Activated T-cell treated with anti-CD3 and anti-CD28 coated beads for 48 hours (primary cell): Measurements from ENCODE around the gene SLC8A2.

Experiments used
- DNase-seq: peaks from one replicate; pipeline ENCODE4 v3.0.0-alpha.2; 2020; ENCODE audit warnings: low read depth

SLC8A2 gene

DNA sequence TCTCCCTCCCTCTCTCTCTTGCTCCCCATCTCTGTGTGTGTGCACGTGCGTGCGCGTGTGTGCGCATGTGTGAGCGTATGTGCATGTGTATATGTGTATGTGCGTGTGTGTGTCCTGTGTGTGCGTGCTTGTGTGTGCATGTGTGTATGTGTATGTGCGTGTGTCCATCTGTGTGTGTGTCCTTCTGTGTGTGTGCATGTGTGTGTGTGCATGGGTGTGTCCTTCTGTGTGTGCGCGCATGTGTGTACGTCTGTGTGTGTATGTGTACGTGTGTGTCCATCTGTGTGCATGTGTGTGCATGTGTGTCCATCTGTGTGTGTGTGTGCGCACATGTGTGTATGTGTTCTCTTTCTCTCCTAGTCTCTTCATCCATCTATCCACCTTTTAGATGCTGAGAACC, 12.2 kb downstream of the SLC8A2 start:
- no peak for DNase-seq

DNA sequence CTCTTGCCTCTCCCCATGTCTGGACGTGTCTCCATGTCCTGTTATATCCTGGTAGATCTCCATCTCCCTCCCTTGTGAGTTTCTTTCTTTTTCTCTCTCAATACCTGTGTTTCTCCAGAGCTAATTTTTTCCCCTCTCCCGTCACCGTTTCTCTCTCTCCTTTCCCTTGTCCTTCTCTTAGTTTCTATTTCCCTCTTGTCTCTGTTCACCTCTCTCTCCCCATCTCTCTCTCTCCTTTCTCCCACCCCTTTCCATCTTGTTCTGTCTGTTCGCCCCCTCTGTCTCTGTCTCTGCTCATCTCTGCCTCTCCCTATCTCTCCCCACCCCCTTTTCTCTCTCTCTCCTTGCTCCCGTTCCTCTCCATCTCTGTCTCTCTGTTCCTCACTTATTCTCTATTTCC, 13.0 kb downstream of the SLC8A2 start:
- no peak for DNase-seq

DNA sequence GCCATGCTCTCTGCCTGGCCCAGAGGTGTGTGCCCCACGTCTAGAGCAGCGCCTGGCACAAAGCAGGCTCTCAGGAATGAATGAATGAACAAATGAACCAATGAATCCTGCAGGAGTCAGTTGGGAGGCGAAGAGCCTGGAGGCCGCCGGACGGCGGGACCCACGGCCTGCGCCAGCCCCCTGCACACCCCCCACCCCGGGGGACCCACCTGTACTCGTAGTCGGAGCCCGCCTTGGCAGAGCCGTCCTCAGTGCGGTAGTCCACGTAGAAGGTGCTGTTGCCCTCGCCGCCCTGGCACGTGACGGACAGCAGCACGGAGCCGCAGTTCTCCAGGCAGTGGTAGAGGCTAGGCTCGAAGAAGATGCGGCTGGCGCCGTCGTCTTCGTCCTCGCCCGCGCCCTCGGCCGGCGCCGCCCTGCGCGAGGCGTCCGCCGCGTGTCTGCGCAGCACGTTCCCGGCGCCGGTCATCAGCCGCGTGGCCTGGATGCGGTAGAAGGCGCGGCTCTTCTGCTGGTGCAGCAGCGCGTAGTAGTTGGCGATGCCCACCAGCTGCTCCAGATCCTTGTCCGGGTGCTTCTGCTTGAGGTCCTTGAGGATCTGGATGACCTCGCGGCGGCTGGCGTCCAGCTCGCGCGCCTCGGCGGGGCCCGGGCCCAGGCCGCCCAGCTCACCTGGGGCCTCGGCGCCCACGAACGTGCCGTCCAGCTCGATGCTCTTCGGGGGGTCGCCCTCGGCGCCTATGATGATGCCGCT, 14.8 kb downstream of the SLC8A2 start:
- DNase-seq = no peak

DNA sequence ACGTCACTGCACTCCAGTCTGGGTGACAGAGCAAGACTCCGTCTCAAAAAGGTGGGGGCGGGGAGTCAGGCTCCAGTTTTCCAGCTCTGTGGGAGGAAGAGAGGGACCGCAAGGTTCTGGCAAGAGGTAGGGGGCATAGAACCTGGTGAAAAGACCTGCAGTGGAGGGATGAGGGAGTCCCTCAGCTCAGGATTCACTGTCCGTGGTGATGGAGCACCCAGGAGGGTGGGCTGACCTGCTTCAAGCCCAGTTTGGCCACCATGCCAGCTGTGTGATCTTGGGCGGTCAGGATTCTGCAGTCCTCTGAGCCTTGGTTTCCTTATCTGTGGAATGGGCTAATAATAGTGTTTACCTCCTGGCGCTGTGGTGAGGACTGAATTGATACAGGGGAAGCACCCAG, 21.2 kb downstream of the SLC8A2 start:
- DNase-seq = no peak

DNA sequence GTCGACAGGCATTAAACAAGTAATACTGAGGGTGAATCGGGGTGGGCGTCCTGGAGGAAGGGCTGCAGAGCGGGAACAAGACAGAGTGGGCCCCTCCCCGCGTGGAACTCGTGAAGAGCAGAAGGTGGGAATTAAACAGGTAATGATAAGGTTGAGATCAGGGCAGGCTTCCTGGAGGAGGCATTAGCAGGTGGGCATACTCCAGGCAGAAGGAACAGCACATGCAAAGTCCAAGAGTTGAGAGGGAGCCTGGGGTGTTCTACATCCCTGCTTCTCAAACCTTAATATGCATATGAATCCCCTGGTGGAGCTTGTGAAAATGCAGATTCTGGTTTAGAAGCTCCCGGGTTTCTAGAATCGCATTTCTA, 23.3 kb downstream of the SLC8A2 start:
- no peak for DNase-seq

DNA sequence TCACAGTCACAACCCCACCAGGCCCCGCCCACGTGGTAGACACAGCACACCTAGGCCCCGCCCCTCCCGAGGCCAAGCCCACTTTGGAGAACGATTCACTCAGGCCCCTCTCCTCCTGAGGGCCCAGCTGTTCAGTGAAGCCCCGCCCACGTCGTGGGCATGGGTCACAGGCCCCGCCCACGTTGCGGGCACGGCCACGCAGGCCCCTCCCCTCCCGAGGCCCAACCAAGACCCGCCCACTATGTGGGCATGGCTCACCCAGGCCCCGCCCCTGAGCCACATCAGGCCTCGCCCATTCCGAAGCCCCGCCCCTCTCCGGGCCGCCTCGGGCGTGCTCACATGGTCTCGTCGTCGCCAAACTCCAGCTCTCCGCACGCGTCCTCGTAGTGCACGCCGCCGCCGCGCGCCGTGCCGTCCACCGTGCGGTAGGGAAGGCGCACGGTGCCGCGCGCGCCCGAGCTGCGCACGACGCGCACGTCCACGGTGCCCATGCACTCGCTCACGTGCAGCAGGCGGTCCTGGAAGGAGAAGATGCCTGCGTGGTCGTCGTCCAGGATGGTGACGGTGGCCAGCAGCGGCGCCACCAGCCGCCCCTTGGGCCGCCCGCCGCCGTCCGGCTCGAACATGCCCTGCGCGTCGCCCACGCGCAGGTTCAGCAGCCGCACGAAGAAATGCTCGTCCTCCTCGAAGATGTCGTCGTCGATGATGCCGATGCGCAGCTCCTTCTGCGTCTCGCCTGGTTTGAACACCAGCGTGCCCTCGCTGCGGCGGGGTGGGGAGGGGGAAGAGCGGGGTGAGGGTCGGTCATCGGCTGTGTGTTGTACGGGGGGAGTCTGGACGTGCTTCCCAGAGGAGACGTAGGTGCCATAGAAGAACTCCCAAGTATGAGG, 24.0 kb downstream of the SLC8A2 start:
- DNase-seq = peak; percentile 77

DNA sequence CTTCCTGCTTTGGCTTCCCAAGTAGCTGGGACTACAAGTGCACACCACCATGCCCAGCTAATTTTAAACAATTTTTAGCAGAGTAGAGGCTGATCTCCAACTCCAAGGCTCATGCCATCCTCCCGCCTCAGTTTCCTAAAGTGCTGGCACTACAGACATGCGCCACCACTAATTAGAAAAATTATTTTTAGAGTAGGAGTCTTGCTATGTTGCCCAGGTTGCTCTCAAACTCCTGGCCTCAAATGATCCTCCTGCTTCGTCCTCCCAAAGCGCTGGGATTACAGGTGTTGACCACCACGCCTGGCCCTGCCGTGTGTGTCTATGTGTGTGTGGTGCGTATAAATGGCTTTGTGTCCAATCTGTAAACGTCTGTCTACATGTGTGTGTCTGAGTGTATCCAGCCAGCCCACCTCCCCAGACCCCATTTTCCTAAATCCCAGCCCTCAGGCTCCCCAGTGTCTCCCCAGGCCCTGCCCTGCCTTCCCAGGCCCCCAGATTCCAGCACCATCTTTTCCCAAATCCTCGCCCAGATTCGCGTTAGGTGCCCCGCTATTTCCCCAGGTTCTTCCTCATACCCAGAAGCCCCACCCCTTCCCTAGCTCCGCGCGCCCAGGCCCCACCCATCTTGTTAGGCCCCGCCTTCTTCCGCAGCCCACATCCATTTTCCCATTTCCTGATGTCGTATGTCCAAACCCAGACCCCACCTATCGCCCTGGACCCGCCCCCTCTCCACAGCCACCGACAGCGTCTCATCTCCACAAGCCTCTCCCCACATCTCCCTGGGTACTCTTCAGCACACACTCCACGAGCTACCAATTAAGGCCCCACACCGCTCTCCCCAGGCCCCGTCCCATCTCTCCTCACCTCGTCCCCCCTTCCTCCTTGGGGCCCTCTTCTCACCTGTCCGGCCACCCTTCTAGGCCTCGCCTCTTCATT, 24.9 kb downstream of the SLC8A2 start:
- peak; percentile 38 for DNase-seq

DNA sequence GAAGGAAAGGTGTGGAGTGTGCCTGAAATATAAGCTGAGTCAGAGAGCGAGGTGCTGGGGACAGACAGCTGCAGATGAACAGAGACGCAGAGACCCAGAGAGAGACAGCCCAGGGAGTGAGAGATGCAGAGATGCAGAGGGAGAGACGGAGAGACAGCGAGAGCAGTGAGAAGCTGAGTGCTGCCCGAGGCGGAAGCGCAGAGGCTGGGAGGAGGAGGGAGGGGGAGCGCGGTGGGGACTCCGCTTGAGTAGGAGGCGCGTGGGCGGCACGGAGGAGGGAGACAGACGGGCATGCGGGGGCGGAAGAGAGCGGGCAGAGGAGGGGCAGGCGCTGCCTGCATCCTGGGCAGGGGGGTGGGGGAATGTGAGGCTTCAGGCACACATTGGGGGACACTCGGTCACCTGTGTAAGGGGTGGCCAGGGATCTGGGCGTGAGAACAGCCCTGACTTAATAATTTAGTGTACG, 25.7 kb downstream of the SLC8A2 start:
- DNase-seq = no peak

DNA sequence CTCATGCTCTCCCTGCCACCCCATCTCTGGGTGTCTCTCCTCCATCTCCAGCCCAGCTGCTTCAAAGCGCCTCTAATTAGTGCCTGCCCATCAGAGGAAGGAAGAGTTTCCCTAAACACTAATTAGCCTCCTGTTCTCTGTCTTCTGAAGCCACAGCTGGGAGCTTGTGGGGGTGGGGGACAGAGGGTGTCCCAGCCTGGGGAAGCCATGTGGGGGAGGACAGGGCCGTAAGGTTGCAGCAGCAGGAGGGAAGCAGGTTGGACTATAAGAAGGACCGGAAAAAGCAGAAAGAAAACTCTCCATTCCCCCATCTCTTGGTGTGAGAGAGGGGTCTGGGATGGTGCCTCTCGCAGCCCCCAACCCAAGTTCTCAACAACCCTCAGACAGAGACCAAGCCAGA, 26.2 kb downstream of the SLC8A2 start:
- DNase-seq = no peak

DNA sequence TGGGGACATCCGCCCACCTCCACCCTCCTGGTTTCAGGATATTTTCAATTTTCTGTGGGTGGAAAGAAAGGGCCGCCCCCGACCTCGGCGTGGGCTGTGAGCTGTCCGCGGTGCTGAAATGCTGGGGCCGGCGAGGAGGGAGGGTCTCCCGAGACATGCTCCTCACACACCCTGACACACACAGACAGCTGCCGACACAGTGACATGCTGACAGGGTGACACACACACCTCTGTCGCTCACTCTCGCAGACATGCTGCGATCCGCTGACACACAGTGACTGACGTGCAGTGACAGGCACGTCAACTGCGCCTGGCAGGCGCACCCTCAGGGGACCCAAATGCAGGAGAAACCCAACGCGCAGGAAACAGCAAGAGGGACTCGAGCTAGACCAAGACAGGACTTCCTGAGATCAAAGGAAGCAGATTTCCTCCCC, 27.3 kb downstream of the SLC8A2 start:
- DNase-seq = no peak

DNA sequence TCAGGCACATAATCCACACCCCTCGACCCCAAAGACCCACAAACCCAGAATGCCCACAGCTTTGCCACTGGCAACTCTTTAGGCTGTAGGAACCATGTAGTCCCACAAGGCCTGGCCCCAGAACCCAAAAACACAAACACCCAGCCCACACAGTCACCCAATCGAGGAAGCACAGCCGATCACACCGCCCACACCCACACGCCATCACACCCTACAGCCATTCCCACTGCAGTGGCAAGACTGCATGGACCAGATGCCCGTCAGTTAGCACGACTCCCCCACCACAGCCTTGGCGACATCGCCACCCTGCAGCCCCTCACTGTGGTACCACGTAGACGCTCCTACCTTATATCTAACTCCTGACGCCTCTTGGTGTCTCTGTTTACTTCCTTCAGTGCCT, 28.4 kb downstream of the SLC8A2 start:
- no peak for DNase-seq

DNA sequence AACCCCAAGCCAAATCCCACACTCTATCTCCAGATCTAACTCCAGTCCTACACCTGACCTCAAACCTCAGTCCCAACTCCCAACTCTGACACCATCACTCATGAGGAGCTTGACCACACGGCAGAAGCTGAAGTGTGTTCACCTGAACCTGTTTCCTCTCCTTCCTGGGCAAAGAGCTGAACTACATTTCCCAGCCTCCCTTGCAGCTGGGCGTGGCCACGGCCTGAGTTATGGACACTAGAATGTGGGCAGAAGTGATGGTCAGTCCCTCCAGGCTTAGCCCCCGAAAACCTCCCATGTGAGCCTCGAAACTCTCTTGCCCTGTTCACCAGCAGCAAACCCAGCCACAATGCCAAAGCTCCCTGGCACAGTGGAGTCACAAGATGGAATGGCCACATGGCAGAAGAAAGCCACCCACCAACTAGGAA, 32.9 kb downstream of the SLC8A2 start:
- DNase-seq = no peak

DNA sequence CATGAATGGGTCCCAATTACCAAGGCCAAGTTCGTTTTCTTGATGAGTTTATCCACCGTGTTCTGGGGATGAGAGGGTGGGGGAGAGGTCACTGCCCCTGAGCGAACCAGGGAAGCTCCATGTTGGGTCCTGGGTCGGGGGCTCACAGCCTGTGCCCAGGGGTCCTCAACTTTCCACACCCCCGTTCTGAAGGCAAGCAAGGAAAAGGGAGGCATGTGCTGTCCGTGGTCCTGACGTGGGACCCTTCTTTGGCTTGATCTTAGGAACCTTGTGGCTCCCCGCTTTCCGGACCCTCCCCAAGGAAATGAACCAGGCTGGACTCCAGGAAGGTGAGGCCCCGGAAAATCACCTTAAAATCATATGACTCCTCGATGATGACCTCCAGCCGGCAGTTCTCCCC, 34.2 kb downstream of the SLC8A2 start:
- DNase-seq = no peak

DNA sequence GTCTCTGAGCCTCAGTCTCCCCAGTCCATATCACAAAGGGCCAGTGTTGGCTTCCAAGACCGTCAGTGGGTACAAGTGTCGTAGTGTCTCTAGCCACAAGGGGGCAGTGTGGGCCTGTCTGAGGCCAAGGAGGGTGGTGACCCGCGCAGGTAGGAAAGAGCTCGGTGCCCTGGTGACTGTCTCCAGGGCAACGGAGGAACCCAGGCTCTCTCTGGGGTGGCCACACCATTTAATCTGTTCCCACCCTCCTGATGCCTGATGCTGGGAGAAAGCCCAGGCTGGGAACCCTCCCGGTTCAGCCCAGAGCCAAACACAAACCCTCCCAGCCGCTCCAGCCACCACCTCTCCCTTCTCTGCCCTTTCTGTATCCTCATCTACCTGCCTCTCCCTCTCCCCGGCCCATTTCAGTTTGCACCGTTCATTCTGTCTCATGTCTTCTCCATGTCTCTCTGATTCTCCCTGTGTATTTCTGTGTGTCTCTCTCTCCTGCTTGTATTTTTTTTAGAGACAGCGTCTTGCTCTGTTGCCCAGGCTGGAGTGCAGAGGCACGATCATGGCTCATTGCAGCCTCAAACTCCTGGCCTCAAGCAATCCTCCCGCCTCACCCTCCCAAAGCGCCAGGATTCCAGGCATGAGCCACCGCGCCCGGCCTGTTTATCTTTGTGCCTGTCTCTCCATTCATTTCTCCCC, 34.8 kb downstream of the SLC8A2 start:
- peak; percentile 76 for DNase-seq

DNA sequence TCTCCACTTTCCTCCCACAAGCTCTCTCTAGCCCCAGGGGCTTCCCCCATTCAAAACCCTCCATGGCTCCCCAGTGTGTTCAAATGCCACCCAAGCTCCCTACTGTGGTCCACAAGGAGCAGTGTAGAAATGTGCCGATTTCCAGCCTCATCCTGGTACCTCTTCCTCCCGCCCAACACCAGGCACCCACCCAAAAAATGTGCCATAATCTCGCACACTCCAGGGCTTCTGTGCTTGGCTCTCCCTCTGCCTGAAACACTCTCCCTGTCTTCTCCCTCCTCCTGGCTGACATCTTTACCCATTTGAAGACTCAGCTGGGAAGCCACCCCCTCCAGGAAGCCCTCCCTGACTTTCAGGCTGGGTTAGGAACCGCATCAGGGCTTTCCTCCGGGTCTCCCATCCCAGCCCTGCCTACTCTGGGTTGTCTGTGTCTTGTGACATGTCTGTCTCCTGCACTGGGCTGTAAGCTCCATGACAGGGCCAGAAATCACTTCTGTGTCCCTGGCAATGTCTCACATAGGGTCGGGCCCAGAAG, 35.7 kb downstream of the SLC8A2 start:
- DNase-seq = no peak

DNA sequence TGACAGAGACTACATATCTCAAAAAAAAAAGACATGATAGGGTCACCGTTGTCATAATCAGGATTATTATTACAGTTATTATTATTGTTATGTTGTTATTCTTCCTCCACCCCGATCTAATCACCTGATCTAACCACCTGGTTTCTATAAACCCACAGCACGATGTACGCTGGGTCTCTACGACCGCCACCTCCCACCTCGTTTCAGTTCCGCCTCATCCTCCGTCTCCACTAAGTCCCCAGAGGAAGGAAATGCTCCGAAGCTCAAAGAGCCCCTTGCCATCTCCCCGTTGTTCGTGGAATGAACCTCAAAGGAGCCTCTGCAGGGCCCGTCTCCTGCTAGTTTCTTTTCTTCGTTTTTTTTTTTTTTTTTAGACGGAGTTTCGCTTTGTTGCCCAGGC, 36.5 kb downstream of the SLC8A2 start:
- no peak for DNase-seq

DNA sequence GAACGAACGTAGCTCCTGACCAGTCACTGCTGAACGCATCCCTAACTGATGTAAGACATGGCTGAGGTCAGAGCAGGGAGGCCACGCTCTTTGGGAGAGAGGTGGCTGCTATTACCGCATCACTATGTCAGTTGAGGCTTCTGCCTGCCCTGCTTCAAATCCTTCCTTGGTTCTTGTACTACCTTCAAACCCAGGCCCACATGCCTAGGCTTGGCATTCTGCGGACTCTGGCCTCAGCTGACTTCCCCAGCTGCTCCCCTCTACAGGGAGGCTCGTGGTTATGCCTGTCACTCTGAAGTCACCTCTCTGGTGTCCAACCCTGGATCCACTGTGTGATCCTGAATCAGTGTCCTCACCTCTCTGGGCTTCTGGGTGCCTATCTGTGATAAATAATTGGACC, 37.6 kb downstream of the SLC8A2 start:
- no peak for DNase-seq

DNA sequence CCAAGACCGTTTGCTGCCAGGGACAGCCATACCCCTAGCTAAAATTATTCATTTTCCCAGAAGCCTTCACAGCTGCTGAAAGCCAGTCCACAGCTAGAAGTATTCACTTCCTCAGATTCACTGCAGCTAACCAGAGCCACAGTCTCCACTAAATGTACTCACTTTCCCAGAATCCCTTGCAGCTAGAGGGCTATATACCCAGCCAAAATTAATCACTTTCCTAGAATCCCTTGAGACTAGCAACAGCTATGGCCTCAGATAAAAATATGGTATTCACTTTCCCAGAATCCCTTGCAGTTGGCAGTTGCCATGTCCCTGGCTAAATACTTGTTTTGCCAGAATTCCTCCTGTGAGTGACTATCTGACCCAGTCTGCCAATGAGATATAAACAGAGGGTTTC, 38.6 kb downstream of the SLC8A2 start:
- no peak for DNase-seq

DNA sequence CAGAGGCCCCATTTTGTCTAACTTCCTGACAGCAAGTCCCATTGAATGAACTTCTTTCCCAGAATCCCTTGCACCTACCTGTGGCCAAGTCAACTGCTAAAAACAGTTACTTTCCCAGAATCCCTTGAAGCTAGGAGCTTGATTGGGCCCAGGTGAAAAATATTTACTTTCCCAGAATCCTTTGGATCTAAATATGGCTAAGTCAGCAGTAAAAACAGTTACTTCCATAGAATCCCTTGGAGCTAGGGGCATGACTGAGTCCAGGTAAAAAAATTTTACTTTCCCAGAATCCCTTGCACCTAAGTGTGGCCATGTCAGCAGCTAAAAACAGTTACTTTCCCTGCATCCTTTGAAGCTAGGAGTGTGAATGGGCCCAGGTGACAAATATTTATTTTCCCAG, 39.2 kb downstream of the SLC8A2 start:
- no peak for DNase-seq

DNA sequence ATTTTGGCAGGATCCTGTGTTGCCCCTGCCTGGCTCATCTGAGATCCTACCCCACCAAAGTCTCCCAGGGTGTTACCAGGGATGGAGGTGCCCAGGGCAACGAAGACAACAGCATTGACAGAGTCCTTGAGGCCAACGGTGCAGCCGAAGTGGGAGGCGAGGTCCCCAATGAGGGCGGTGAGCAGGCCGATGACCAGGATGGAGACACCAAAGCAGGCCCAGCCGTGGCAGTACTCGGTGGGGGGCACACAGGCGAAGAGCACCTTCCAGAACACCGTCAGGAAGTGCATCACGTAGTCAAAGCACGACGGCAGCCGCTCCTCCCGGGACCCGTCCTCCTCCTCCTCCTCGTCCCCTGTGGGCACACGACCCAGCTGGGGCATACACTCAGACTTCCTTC, 39.6 kb downstream of the SLC8A2 start:
- DNase-seq = no peak

DNA sequence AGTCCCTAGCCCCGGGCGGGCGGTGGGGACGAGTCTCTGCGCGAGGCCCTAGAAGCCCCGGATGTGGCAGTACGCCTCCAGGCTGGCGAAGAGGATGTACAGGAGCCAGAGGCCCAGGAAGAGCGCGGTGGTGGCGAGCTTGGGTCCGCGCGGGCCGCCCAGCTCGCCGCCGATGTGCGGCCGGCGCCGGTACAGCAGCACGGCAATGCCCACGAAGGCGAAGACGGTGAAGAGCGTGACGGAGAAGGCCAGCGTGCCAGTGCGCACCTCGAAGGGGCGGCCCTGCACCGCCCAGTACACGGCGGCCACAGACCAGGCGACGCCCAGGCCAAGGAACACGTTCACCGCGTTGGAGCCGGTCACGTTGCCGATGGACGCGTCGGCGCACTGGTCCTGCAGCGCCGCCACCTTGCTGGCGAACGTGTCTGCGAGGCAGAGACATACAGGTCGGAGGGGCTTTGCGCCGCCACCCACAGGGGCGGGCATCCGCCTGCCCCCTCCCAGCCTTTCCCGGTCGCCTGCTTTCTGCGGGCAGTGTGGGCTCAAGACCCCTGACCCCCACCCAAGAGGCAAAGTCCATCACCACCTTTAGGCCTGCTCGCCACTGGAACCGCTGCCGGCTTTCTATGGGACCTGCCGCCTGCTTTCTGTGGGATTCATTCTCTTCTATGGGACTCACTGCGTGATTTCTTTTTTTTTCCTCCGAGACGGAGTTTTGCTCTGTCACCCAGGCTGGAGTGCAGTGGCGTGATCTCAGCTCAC, 41.5 kb downstream of the SLC8A2 start:
- no peak for DNase-seq
